HuH-7.5 (cell line): ENCODE measurements around the gene SORCS2.

Experiments
- DNase-seq: peaks from one replicate; pipeline ENCODE4 v3.0.0; 2011; ENCODE audit warnings: low spot score

SORCS2 gene

DNA sequence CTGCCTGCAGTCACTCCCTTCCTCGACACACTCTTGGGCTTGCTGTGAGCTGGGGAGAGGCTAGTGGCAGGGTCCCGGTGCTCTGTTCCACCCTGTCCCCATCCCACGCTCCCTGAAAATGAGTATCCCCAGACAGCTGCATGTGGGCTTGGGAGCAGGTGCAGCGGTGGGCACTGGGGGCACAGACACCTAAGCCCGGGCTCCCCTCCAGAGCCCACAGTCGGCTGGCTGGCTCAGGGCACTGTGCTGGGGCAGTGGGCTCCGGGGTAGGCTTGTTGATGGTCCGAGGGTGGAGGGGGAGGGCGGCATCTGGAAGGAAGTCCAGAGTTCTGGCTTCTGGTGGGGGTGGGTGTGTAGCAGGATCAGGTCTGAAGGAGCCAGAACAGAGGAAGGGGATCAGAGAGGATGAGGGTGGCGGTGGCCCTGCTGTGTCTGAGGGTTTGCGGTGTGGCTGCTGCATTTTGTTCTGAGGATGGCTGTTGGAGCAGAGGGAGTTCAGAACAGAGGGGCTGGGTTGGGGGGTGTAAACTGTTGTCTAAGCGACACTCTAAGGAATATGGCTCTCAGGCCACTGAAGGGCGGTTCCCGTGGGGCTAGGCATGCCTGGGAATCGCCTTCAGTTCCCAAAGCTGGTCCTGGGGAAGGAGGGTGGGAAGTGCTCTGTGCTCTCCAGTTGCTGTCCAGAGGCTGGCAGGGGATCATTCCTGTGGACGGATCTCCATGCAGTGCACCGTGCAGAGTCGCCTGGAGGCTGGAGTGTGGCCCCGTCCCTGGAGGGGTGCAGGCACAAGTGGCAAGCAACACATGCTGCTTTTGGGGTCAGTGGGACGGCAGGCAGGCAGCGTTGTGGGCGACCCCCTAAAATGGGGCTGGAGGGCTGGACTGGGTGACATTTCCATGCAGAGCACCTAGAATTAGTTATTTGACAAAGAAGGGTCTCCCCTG is 114.0 kb downstream of the SORCS2 start:
- DNase-seq, result no peak

DNA sequence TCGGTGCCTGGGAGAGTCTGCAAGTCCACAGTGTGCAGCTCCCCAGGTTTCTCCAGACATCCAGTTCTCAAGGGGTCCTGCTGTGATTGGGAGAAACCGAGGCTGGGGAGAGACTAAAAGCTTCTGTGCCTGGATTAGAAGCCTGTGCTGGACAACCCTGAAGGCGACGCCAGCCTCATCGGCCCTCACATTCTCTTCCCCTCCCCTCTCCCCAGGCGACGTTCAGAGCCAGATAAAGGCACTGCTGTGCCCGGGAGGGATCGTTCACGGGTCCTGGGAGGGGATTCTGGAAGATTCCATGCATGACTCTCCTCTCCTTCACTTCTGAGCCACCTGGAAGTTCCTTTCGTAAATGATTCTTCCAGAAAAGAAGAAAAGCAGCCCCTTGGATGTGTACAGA is 114.6 kb downstream of the SORCS2 start:
- DNase-seq, result no peak

DNA sequence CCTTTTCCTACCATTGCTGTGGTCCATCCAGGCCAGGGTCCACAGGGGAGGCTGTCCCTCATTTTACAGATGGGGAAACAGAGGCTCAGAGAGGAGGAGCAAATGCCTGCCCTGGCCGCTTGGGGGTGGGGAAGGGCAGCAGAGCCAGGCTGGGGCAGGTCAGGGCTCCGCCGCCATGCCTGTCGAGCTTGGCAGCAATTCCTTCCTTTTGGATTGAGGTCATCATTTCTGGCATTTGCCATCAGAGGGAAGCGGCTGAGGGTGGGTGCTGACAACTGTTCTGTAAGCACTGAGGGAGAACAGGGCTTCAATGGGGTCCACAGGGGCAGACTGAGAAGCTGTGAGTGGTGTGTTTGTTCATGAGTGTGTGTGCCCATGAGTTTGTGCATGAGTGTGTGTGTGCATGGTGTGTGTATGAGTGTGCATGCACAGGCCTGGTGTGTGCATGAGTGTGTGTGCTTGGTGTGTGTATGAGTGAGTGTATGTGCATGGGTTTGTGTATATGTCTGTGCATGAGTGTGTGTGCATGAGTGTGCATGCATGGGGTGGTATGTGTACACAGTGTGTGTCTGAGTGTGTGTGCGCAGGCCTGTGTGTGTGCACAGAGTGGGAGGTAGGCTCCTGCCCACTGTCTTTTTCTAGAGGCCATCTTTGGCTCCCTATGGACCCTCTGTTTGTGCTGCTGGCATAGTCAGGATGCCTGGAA is 115.2 kb downstream of the SORCS2 start:
- no peak for DNase-seq

DNA sequence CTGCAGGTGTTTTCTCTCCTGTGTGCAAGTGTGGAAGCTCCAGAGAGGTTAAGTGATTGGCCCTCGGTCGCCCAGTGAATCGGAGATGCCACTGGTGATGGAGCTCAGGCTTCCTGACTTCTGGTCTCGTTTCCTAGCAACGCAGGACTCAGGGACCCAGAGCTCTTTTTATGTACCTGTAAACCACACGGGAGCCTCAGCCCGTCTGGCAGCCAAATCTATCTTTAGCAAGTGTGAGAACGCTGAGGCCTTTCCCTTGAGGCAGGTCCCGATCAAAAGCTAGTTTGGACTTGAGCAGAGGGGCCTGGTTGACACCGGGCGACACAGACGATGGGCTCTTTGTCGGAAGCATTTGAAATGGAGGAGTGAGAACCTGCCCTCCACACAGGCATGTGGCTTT is 116.8 kb downstream of the SORCS2 start:
- DNase-seq, result no peak

DNA sequence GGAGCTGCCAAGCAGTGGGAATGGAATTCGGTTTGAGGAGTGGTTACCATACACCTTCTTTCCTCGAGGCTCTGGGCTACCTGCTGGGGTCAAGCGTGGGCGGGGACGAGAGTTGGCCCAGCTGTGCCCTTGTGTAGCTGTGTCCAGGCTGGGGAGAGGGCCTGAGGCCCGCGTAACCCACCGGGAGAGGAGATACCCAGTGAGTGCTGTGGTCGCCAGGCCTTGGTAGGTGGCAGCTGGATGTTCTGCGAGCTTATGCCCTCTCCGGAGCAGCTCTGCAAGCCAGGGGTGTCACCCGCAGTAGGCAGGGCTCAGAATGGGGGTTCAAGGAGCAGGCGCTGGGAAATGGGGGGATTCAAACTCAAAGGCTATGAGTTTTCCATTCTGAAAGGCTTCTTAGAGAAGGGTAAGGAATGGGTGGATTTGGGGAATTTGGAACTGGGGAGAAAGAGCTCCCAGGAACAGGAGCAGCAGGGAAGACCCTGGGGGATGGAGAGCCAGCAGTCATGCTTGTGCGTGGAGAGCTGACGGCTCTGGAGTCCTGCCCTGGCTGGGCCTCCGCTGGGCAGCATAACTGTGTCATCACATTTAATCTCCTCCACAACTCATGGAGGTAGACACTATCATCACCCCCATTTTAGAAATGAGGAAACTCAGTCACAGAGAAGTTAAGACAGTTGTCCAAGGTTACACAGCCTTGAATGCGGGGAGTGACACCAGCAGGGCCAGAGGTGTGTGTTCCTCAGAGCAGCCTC is 117.5 kb downstream of the SORCS2 start:
- no peak for DNase-seq

DNA sequence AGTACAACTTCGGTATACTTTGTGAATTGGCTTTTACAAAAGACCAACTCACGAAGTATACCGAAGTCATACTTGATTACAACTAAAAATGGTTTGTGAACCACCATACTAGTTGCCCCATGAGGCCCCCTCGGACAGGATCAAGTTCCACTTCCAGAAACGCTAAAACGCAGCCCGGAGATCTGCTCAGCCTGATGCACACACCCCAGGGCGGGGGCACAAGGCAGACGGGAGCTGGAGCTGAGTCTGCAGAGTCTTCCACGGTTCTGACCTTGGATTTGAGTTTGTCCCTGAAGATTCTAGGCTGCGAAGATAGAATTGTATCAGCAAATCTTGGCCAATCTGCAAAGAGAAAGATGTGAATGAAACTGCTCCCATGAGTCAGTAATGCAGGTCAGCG is 118.1 kb downstream of the SORCS2 start:
- no peak for DNase-seq

DNA sequence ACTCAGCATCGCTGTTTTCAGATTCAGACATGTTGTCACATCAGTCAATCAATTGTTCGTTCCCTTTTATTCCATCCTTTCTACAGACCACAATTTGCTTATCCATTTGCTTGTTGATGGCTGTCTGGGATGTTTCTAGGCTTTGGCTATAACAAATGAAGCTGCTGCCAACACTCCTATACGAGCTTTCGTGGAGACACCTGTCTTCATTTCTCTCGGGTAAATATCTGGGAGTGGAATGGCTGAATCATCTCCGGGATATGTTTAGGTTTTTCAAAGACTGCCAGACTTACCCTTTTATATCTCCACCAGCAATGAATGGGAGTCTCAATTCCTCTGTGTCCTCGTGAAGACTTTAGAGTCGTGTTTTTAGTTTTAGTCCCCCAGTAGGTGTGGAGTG is 118.9 kb downstream of the SORCS2 start:
- DNase-seq, result no peak

DNA sequence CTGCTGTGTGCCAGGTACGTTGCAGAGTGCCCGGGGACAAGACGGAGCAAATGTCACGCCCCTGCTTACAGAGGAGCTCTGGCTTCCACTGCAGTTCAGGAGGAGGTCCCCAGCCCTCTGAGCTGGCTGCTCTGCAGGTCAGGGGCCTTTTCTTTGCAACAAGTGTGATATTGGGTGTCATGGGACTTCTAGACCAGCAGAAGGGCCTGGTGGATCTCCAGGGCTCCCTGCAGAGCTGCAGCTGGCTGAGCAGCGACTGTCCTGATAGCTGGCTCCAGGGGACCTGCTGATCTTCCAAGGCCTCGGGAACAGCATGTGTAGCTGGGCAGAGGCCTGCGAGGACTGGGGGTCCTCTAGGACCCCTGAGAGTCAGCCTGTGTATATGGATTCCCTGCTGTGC is 120.4 kb downstream of the SORCS2 start:
- no peak for DNase-seq

DNA sequence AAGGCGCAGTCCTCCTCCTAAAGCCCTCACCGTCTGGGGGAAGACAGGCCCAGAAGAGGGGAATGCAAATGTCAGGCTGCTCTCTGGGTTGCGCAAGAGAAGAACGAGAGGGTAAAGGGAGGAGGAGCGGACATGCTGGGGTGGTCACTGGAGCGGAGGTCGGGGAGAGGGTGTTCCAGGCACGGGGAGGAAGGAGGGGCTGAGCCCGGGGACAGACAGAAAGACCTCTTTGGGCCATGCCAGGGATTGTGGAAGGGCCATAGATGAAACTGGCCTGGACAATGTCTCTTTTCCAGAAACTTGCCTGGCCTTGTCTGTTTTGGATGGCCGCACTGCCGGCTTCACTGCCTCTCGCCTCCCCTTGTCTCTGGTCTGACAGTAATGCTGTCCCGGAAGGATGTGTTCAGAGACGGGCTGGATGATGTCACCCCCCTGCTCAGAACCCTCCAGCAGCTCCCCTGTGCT is 121.0 kb downstream of the SORCS2 start:
- DNase-seq, result no peak

DNA sequence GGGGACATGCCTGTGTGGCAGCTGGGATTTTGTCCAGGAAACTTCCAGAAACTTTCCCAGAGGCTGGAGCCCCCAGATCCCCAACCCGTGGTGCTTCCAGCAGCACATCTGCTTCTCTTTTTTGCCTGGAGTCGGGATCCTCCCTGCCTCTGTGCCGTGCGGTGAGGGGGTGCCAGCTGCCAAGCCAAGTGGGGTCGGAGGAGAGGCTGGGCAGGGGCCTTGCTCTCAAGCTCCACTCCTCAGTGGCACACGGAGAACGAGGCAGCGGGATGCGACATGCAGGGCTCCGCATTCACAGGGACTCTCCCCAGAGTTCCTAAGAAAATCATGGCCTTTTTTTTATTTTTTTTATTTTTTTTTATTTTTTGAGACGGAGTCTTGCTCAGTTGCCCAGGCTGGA is 121.7 kb downstream of the SORCS2 start:
- DNase-seq, result no peak

DNA sequence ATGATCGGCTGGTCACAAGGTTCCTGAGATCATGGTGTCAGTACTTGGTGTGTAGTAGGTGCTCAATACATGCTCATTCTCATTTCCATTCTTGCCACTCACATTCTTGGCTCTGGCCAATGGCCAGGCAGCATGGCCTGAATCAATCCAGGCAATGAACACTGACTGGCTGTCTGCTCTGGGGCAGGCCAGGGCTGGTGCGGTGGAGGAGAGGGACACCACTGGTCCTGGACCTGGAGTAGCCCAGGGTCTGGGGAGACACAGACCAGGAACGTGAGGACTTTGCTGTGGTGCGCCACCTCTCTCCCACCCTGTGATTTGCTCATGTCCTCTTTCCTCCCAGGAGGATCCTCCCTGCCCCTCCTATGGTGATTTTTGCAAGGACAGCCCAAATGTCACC is 122.9 kb downstream of the SORCS2 start:
- DNase-seq, result no peak

DNA sequence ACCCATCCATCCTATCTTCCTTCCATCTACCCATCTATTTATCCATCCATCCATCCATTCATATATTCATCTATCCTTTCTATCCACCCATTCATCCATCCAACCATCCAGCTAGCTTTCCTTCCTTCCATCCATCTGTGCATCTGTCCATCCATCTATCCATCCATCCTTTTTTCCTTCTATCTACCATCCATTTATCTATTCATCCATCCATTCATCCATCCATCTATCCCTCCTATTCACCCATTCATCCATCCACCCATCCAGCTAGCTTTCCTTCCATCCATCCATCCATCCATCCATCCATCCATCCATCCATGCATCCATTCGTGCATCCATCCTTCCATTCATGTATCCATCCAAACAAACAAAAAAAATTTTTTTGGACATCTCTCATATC is 123.6 kb downstream of the SORCS2 start:
- DNase-seq, result no peak

DNA sequence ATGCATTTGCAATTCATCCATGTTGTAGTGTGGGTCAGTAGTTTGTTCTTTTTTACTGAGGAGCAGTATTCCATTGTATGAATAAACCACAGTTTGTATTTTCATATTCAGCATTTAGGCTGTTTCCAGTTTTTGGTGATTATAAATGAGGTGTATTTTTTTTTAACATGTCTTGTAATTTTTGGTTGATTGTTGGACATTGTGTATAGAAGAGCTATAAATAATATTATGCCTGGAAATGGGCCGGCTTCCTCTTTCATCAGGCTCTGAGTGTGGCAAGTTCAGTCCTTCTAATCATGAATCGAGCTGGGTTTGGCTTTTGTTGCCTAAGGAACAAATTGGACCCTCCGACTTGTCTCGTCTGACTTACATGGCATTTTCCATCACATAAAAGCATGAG is 126.7 kb downstream of the SORCS2 start:
- no peak for DNase-seq

DNA sequence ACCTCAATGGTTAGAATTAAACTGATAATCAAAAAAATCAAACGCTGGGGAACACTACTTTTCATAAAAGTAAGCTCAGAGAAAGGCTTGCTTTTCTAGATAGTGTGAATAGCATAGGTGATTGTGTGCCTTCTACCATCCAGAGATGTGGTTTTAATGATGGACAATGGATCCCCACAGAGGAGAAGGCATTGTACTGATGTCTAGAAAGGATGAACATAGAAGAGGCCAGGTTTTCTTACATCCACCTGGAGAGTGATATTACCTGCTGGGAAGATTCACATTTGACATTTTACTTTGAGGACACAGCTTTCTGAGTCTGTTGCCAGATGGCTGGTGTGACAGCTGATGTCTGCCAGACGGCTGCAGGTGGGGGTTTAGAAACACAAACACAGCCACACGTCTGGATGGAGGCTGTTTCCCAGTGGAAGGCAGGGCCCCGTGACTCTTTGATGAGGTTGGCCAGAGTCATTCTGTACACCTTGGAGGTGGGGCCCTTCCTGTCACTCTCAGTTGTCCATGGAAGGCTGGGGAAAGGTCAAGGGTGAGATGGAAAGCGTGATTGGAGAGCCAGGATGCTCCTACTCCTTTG is 128.0 kb downstream of the SORCS2 start:
- DNase-seq, result no peak

DNA sequence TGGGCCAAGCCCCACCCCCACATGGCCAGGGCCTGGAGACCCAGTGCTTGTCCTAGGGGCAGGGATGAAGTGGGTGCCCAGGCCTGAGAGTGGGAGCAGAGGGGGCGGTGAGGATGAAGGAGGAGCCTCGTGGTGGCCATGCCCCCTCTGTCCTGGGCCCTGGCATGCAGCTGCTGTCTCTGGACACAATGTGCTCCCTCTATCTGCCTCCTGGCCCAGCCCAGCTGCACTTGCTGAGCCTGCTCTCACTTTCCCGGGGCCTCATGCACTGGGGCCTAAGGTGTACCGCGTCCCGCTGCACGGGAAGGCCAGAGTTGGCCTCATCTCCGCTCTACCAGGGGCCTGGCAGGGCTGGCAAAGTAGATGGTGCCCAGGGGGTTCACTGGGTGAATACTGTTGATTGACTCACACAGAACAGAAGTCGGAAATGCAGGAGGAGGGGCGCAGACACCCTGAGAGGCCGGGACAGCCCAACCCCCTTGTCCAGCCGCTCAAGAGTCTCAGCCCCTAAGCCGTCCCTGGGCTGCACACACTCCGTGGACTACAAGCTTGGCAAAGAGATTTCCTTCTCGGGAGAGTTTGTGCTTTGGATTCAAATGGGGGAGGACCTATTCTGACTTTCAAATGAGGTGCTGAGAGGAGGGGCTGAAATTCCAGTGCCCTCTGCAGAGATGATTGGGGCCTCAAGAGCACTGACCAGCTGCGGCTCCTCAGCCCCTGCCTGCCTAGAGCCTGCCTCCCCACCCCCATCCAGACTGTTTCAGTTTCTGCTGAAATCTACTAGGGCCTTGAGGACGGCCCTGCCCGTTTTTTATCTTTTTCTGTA is 130.0 kb downstream of the SORCS2 start:
- no peak for DNase-seq

DNA sequence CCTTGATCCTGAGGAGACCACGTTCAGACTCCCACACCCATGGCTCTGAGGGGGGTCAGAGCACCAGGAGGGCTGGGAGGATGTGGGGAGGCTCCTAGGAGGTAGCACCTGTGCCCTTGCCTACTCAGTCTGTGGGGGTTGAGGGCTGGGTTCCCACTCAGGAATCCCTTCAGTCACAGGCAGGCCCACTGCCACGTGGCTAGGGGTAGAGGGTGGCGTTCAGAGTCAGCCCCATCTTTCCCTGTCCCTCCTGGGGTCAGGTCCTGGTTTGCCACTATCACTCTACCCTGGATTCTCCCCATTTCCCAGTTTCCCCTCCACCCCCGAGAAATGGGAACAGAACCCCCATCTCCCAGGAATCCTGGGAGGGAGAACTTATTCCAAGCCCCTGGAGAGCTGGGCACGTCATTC is 131.1 kb downstream of the SORCS2 start:
- DNase-seq, result no peak

DNA sequence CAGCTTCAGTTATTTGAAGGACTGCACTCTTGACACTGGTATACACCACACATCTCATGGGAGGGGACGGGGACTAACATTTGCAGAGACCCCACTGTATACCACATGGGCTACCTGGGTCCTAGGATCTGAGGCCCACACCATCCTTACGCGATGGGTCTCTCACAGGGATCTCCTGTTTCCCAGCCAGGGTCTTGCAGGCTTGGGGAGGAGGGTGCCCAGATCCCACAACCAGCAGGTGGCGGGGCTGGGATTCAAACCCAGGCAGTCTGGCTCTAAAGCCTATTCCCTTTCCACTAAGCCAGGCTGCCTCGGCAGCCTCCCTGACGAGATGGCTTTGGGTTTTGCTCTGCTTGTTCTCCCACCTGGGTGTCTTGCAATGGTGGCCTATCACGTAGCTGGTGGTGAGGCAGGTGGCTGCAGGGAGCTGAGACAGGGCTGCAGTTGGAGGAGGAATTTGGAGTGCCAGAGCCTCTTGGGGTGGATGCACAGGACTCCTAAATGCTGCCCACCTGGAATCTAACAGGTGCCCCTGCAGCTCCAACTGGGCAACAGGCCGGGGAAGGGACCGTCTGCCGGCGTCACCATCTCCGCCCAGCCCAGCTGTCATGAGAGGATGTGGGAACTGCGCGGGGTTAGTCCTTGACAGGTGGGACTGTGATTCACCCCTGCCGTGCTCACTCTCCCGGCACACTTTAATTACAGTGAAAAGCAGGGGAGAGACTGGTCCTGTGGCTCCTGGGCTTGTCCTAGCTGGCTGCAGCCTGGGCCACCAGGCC is 131.7 kb downstream of the SORCS2 start:
- no peak for DNase-seq

DNA sequence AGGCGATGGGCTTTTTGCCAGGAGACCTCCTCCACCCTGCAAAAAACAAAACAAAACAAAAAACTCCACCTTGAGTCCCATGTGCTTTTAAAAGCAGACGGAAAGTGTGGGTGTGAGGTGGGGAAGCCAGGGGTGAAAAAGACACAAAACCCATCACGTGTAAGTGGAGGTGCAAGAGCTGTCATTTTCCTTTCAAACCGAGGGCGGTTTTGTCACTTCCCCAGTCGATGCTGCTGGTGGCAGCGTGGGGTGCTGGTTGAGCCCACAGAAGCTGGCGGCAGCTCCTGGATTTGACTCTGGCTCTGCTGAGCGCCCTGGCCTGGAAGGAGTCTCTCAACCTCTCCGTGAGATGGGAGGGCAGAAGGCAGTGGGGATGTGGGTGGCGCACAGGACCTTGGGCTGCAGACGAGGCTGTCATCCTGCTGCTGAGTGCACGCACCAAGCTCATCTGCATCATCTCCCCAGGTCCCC is 132.3 kb downstream of the SORCS2 start:
- no peak for DNase-seq

DNA sequence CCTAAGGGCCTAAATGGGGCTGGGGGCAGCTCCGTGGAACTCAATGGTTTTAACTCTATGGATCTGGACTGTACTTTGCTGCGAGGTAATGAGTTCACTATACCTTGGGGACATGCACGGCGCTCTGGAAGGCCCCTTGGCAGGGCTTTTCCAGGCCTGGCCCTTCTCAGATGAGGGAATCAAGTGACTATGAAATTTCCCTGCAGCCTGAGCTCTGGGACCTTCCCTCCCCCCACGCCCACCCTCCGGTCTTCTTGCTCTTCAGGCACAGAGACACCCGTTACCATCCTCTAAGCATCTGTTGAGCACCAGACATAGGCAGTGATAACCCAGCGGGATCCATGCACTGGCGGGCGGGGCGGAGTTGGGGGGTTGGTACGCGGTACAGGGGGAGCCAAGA is 133.2 kb downstream of the SORCS2 start:
- no peak for DNase-seq

DNA sequence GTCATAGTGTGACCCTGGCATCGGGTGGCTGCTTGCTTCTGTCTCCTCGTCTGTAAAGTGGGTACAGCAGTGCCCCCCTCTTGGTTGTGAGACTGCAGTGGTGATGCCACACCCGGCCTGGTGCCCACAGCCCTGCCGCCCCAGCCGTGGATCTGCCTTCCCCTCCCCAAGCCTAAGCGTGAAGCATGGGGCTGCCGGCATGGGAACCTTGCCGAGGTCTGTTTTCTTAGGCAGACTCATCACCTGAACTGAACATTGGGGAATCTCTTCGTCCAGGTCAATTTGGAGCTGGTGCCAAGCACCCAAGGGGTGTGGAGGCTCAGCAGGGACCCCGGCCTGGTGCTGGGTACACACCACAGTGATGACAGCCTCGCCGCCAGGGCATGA is 134.0 kb downstream of the SORCS2 start:
- no peak for DNase-seq
